Breast epithelium (tissue), 3 donors: ENCODE measurements around the gene COL18A1.

Experiments used
- POLR2A ChIP-seq: fragments of 450-650 bp; IDR thresholded peaks from one replicate; pipeline ENCODE4 v1.6.1; 2016; ENCODE audit warnings: antibody characterized with exemption, mild to moderate bottlenecking, moderate library complexity
- TF ChIP-seq, protein P1 (sequence below), 3 donors: fragments of 450-650 bp; IDR thresholded peaks; one replicate each; pipeline ENCODE4 v1.5.1; 2016 to 2017; ENCODE audit warnings: antibody characterized with exemption in 3 of 3, mild to moderate bottlenecking in 3 of 3, moderate library complexity in 3 of 3

DNA sequence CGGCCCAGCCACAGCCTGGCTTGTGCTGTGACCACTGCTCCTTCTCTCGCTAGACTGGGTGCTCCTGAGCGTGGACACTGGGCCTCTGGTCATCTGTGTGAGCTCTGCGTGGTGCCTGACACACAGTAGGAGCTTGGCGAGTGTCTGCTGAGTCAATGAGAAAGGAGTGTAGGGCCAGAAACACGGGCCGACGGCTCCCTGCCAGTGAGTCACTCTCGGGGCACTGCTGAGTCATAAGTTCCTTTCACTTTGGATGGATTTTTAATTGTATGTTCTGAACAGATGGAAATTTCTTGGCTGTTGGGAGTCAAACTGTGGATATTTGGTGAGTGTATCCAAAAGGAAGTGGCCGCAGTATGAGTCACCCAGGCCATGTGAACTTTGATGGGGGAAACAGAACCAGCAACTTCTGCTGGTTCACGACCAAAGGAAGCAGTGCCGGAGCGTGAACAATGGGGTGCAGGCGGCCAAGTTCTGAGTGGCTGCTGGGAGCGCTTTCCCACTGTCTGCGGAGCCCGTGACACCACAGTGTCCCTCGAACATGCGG is 41.0 kb upstream of the COL18A1 start:
- TF ChIP-seq, protein P1, sequence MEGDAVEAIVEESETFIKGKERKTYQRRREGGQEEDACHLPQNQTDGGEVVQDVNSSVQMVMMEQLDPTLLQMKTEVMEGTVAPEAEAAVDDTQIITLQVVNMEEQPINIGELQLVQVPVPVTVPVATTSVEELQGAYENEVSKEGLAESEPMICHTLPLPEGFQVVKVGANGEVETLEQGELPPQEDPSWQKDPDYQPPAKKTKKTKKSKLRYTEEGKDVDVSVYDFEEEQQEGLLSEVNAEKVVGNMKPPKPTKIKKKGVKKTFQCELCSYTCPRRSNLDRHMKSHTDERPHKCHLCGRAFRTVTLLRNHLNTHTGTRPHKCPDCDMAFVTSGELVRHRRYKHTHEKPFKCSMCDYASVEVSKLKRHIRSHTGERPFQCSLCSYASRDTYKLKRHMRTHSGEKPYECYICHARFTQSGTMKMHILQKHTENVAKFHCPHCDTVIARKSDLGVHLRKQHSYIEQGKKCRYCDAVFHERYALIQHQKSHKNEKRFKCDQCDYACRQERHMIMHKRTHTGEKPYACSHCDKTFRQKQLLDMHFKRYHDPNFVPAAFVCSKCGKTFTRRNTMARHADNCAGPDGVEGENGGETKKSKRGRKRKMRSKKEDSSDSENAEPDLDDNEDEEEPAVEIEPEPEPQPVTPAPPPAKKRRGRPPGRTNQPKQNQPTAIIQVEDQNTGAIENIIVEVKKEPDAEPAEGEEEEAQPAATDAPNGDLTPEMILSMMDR (IDR thresholded peaks at IDR 0.05), result no peak
- TF ChIP-seq POLR2A, result no peak
